ENCODE data around the gene MACF1. TPM values are rescaled to one million over a fixed set of nuclear protein-coding genes. Genes with fewer than 3 reads are reported as not detected.

The MACF1 gene
- total RNA-seq, 1 donor, result 218 TPM

GRCh38 chr1:39173119-39173994, 31.1 kb upstream of the MACF1 start:
- no peak overlapping the region for H3K4me3 ChIP-seq (ENCODE audit: low read length)
- no peaks in the 10 kb centered on the region for H3K27me3 ChIP-seq (ENCODE audit: insufficient read depth, low read length)
- no peaks in the 10 kb centered on the region for H3K9me3 ChIP-seq (ENCODE audit: low read depth, low read length)
- no peaks in the 10 kb centered on the region for H3K4me1 ChIP-seq (ENCODE audit: insufficient read depth, low read length)

GRCh38 chr1:39173995-39174380, 30.5 kb upstream of the MACF1 start:
- H3K27me3 ChIP-seq (ENCODE audit: insufficient read depth, low read length), result no peaks in the 10 kb centered on the region
- no peak overlapping the region for H3K4me3 ChIP-seq (ENCODE audit: low read length)
- H3K4me1 ChIP-seq (ENCODE audit: insufficient read depth, low read length), result no peaks in the 10 kb centered on the region
- no peaks in the 10 kb centered on the region for H3K9me3 ChIP-seq (ENCODE audit: low read depth, low read length)

- Histone ChIP-seq H3K4me1 (ENCODE audit: insufficient read depth, low read length) (no peaks in the 10 kb centered on the region), H3K9me3 (ENCODE audit: low read depth, low read length) (no peaks in the 10 kb centered on the region), H3K27me3 (ENCODE audit: insufficient read depth, low read length) (no peaks in the 10 kb centered on the region), H3K4me3 (ENCODE audit: low read length) (no peak overlapping the region)
Measured at GRCh38 chr1:39174390-39175081, 30.0 kb upstream of the MACF1 start.

GRCh38 chr1:39177706-39178105, 26.8 kb upstream of the MACF1 start:
- H3K27me3 ChIP-seq (ENCODE audit: insufficient read depth, low read length), result no peaks in the 10 kb centered on the region
- H3K4me1 ChIP-seq (ENCODE audit: insufficient read depth, low read length), result no peaks in the 10 kb centered on the region
- H3K9me3 ChIP-seq (ENCODE audit: low read depth, low read length), result no peaks in the 10 kb centered on the region
- no peak overlapping the region for H3K4me3 ChIP-seq (ENCODE audit: low read length)

- Histone ChIP-seq H3K4me1 (ENCODE audit: insufficient read depth, low read length) (peaks cover 5% of the 10 kb centered on the region), H3K27me3 (ENCODE audit: insufficient read depth, low read length) (no peaks in the 10 kb centered on the region), H3K4me3 (ENCODE audit: low read length) (no peak overlapping the region), H3K9me3 (ENCODE audit: low read depth, low read length) (no peaks in the 10 kb centered on the region)
Measured at GRCh38 chr1:39178541-39179431, 25.7 kb upstream of the MACF1 start.

GRCh38 chr1:39181311-39181710, 23.2 kb upstream of the MACF1 start:
- Histone ChIP-seq H3K9me3 (ENCODE audit: low read depth, low read length) (no peaks in the 10 kb centered on the region), H3K4me3 (ENCODE audit: low read length) (no peak overlapping the region), H3K27me3 (ENCODE audit: insufficient read depth, low read length) (no peaks in the 10 kb centered on the region), H3K4me1 (ENCODE audit: insufficient read depth, low read length) (peaks cover 14% of the 10 kb centered on the region)

- no peak overlapping the region for H3K4me3 ChIP-seq (ENCODE audit: low read length)
Measured at GRCh38 chr1:39182804-39183203, 21.7 kb upstream of the MACF1 start.

GRCh38 chr1:39183503-39184353, 20.8 kb upstream of the MACF1 start:
- no peaks in the 10 kb centered on the region for H3K9me3 ChIP-seq (ENCODE audit: low read depth, low read length)
- no peak overlapping the region for H3K4me3 ChIP-seq (ENCODE audit: low read length)
- H3K4me1 ChIP-seq (ENCODE audit: insufficient read depth, low read length), result peaks cover 14% of the 10 kb centered on the region
- H3K27me3 ChIP-seq (ENCODE audit: insufficient read depth, low read length), result no peaks in the 10 kb centered on the region

More at GRCh38 chr1:39182804-39183203, 21.7 kb upstream of the MACF1 start:
- Histone ChIP-seq H3K9me3 (ENCODE audit: low read depth, low read length) (no peaks in the 10 kb centered on the region), H3K27me3 (ENCODE audit: insufficient read depth, low read length) (no peaks in the 10 kb centered on the region), H3K4me1 (ENCODE audit: insufficient read depth, low read length) (peaks cover 14% of the 10 kb centered on the region)

- no peaks in the 10 kb centered on the region for H3K27me3 ChIP-seq (ENCODE audit: insufficient read depth, low read length)
- peaks cover 14% of the 10 kb centered on the region for H3K4me1 ChIP-seq (ENCODE audit: insufficient read depth, low read length)
- no peaks in the 10 kb centered on the region for H3K9me3 ChIP-seq (ENCODE audit: low read depth, low read length)
- no peak overlapping the region for H3K4me3 ChIP-seq (ENCODE audit: low read length)
Measured at GRCh38 chr1:39184354-39184818, 20.1 kb upstream of the MACF1 start.

- H3K4me1 ChIP-seq (ENCODE audit: insufficient read depth, low read length), result peaks cover 25% of the 10 kb centered on the region
- no peak overlapping the region for H3K4me3 ChIP-seq (ENCODE audit: low read length)
- no peaks in the 10 kb centered on the region for H3K9me3 ChIP-seq (ENCODE audit: low read depth, low read length)
- no peaks in the 10 kb centered on the region for H3K27me3 ChIP-seq (ENCODE audit: insufficient read depth, low read length)
Measured at GRCh38 chr1:39187275-39188046, 17.0 kb upstream of the MACF1 start.

- Histone ChIP-seq H3K4me1 (ENCODE audit: insufficient read depth, low read length) (peaks cover 30% of the 10 kb centered on the region), H3K4me3 (ENCODE audit: low read length) (no peak overlapping the region)
Measured at GRCh38 chr1:39189592-39190041, 14.9 kb upstream of the MACF1 start.

GRCh38 chr1:39190096-39190495, 14.4 kb upstream of the MACF1 start:
- Histone ChIP-seq H3K4me1 (ENCODE audit: insufficient read depth, low read length) (peaks cover 35% of the 10 kb centered on the region), H3K4me3 (ENCODE audit: low read length) (no peak overlapping the region), H3K9me3 (ENCODE audit: low read depth, low read length) (no peaks in the 10 kb centered on the region), H3K27me3 (ENCODE audit: insufficient read depth, low read length) (no peaks in the 10 kb centered on the region)

More at GRCh38 chr1:39189592-39190041, 14.9 kb upstream of the MACF1 start:
- Histone ChIP-seq H3K9me3 (ENCODE audit: low read depth, low read length) (no peaks in the 10 kb centered on the region), H3K27me3 (ENCODE audit: insufficient read depth, low read length) (no peaks in the 10 kb centered on the region)

- H3K27me3 ChIP-seq (ENCODE audit: insufficient read depth, low read length), result no peaks in the 10 kb centered on the region
- H3K4me1 ChIP-seq (ENCODE audit: insufficient read depth, low read length), result peaks cover 64% of the 10 kb centered on the region
- H3K4me3 ChIP-seq (ENCODE audit: low read length), result no peak overlapping the region
- H3K9me3 ChIP-seq (ENCODE audit: low read depth, low read length), result no peaks in the 10 kb centered on the region
Measured at GRCh38 chr1:39194398-39195051, 10.0 kb upstream of the MACF1 start.
